Immature natural killer cell (primary cell): ENCODE results near the gene OR52W1. TPM values are rescaled to one million over a fixed set of nuclear protein-coding genes. Genes with fewer than 3 reads are reported as not detected.
A peak's percentile ranks its signal among the peaks of the same experiment; 100 is the strongest.

ENCODE experiments used
- DNase-seq, 3 donors: peaks; one replicate each; pipeline ENCODE4 v3.0.0; 2022; ENCODE audit warnings: mixed read lengths in 1 of 3
- H3K27ac Mint-ChIP-seq, 6 donors: one replicate each; pipeline ENCODE4 v1.8.0; 2020; ENCODE audit warnings: mixed read lengths in 6 of 6, mild to moderate bottlenecking in 5 of 6, inconsistent platforms in 4 of 6, moderate library complexity in 3 of 6
- H3K27me3 Mint-ChIP-seq, 3 donors: one replicate each; pipeline ENCODE4 v1.8.0; 2020 to 2021; ENCODE audit warnings: low read depth in 3 of 3, mild to moderate bottlenecking in 3 of 3, mixed read lengths in 3 of 3, moderate library complexity in 3 of 3, inconsistent platforms in 1 of 3
- H3K36me3 Mint-ChIP-seq, 3 donors: one replicate each; pipeline ENCODE4 v1.8.0; 2020; ENCODE audit warnings: mixed read lengths in 3 of 3, inconsistent platforms in 2 of 3, mild to moderate bottlenecking in 2 of 3
- H3K4me1 Mint-ChIP-seq, 2 donors: one replicate each; pipeline ENCODE4 v1.8.0; 2020; ENCODE audit warnings: inconsistent platforms in 2 of 2, mild to moderate bottlenecking in 2 of 2, mixed read lengths in 2 of 2, moderate library complexity in 1 of 2
- H3K4me3 Mint-ChIP-seq, 5 donors: one replicate each; pipeline ENCODE4 v1.8.0; 2020; ENCODE audit warnings: mild to moderate bottlenecking in 5 of 5, mixed read lengths in 5 of 5, inconsistent platforms in 3 of 5, moderate library complexity in 3 of 5
- H3K9me3 Mint-ChIP-seq, 6 donors: one replicate each; pipeline ENCODE4 v1.8.0; 2020; ENCODE audit warnings: mild to moderate bottlenecking in 6 of 6, mixed read lengths in 6 of 6, inconsistent platforms in 4 of 6, moderate library complexity in 3 of 6
- polyA plus RNA-seq, 3 donors: library from polyadenylated mRNA; unstranded; fragments of 300-500 nt; fragmentation: Illumina TruSeq; gene quantifications; one replicate each; pipeline ENCODE4 v1.2.3, GENCODE V29; 2021

OR52W1 gene
- polyA plus RNA-seq, 3 donors from 2014 or later = not detected

GRCh38 chr11:6202041-6202440 is 3.0 kb downstream of the OR52W1 start:
- Mint-ChIP-seq H3K4me1 (peaks cover 82 to 86% of the 10 kb centered on the region in 2 donors), H3K27ac (peak overlapping the region; percentile 85 to 96 (median 90)), H3K36me3 (peaks cover 3 to 10% (median 5%) of the 10 kb centered on the region in 3 donors), H3K9me3 (no peaks in the 10 kb centered on the region), H3K27me3 (peaks cover 2 to 4% (median 3%) of the 10 kb centered on the region in 3 donors), H3K4me3 (peak overlapping the region; percentile 52 to 82 (median 73))
- DNase-seq = no peak

GRCh38 chr11:6203327-6203726 is 4.3 kb downstream of the OR52W1 start:
- Mint-ChIP-seq H3K9me3 (no peaks in the 10 kb centered on the region), H3K4me3 (peak overlapping the region; percentile 66 to 85 (median 74)), H3K27me3 (peaks cover under 1 to 2% (median 2%) of the 10 kb centered on the region in 3 donors), H3K27ac (peak overlapping the region; percentile 84 to 95 (median 88)), H3K36me3 (peaks cover 3 to 11% (median 5%) of the 10 kb centered on the region in 3 donors), H3K4me1 (peaks cover 71 to 74% of the 10 kb centered on the region in 2 donors)
- DNase-seq = peak; percentile 46 to 54 (median 52)

DNA sequence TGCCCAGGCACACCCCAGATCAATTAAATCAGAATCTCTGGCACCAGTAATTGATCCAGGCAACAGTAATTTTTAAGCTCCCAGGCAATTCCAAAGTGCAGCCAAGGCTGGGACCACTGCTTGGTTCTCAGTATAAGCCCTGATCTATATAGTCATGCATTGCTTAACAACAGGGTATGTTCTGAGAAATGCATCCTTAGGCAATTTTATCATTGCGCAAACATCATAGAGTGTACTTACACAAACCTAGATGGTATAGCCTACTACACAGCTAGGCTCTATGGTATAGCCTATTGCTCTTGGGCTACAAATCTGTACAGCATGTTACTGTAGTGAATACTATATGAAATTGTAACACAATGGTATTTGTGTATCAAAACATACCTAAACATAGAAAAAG is 5.7 kb downstream of the OR52W1 start:
- Mint-ChIP-seq H3K36me3 (peaks cover 9 to 19% (median 11%) of the 10 kb centered on the region in 3 donors), H3K9me3 (no peaks in the 10 kb centered on the region), H3K4me3 (no peak overlapping the region), H3K27me3 (peaks cover 0 to 2% (median 0%) of the 10 kb centered on the region in 3 donors), H3K4me1 (peaks cover 60 to 64% of the 10 kb centered on the region in 2 donors), H3K27ac (peak overlapping the region in 4 of 6 donors; percentile 9 to 88 (median 50))
- no peak for DNase-seq

DNA sequence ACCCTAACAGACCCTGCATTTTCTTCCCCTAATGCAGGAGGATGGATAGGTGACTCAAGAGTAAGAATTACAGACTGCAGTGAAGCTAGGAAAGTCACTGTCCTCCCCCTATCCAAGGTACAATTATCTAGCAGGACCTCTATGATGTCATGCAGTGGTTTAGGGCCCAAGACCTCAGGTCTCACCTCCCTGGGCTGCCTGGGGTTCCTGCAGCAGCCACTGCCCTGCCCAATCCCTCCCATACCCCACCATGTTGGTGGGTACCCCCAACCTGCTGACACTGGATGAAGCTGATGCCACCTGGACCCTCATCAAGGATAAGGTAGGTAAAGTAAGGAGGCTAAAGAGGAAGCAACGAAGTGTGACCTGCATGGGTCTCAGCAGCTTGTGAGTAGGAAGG is 6.3 kb downstream of the OR52W1 start, which contains the start of gene C11orf42:
C11orf42 (plus strand) TSS at position 192 of the 400 bp plus-strand sequence; CDS start at position 251, 59 bp downstream.
- DNase-seq = no peak
- no peaks in the 10 kb centered on the region for H3K9me3 Mint-ChIP-seq
- H3K4me3 Mint-ChIP-seq = no peak within 1 kb of the TSS
- peak within 1 kb of the TSS in 5 of 6 donors; percentile 39 to 95 (median 70) for H3K27ac Mint-ChIP-seq
- H3K36me3 Mint-ChIP-seq = peaks cover 9 to 20% (median 11%) of the 10 kb centered on the region in 3 donors
- H3K4me1 Mint-ChIP-seq = peaks cover 54 to 58% of the 10 kb centered on the region in 2 donors
- H3K27me3 Mint-ChIP-seq = peaks cover 0 to 2% (median 0%) of the 10 kb centered on the region in 3 donors

GRCh38 chr11:6206456-6207180 is 7.6 kb downstream of the OR52W1 start:
- H3K9me3 Mint-ChIP-seq = no peaks in the 10 kb centered on the region
- peak overlapping the region in 4 of 6 donors; percentile 39 to 64 (median 52) for H3K27ac Mint-ChIP-seq
- H3K27me3 Mint-ChIP-seq = peaks cover 0 to 2% (median 0%) of the 10 kb centered on the region in 3 donors
- peaks cover 41 to 45% of the 10 kb centered on the region in 2 donors for H3K4me1 Mint-ChIP-seq
- DNase-seq = no peak
- H3K4me3 Mint-ChIP-seq = no peak overlapping the region
- peaks cover 10 to 28% (median 11%) of the 10 kb centered on the region in 3 donors for H3K36me3 Mint-ChIP-seq

DNA sequence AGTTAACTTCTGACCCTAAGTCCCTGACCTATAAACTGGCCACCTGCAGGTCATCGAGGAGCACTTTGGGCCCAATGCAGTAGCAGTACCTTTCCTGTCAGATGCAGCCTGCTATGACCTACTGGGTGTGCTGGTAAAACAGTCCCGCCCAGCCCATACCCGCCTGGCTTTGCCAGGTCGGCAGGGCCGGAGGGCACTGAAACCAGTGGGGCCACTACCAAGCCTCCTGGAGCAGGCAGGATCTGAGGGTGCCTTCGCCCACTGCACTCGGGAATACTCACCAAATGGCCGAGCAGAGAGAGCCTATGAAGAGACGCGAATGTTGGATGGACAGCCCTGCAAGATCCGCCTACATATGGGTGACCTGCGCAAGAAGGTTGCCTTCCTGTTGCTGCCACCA is 10.8 kb downstream of the OR52W1 start:
- Mint-ChIP-seq H3K4me1 (peaks cover 9 to 15% of the 10 kb centered on the region in 2 donors), H3K36me3 (peaks cover 10 to 28% (median 11%) of the 10 kb centered on the region in 3 donors), H3K4me3 (no peak overlapping the region), H3K27me3 (peaks cover 0 to 1% (median 0%) of the 10 kb centered on the region in 3 donors), H3K27ac (no peak overlapping the region), H3K9me3 (no peaks in the 10 kb centered on the region)
- DNase-seq = no peak

DNA sequence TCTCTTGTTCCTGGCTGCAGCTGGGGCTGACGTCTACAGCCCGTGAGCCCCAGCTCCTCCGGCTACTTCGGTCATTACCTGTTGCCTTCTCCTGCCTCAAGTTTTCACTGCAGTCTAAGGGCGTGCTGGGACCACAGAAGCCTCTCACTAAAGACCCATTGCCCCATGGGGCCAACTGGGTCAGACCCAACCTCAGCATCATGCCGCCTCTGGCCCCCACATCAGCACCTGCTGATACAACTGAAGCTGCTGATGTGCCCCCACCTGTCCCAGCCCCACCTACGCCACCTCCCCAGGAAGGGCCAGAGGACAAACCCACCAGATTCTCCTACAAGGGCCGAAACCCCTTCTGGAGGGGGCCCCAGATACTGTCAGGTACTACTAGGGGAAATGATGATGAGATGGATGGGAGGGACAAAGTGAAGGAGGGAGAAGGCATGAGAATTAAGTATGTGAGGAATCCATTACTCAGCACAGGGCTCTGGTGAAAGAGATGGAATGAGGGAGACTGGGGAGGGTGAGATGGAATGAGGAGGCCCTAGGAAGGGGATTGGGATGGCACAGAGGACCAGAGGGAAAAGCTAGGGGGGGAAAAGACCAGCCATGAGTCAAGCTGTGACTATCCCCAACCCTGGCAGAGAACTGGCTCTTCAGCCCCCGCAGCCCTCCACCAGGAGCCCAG is 11.4 kb downstream of the OR52W1 start:
- Mint-ChIP-seq H3K36me3 (peaks cover 14 to 32% (median 14%) of the 10 kb centered on the region in 3 donors), H3K4me3 (no peak overlapping the region), H3K9me3 (no peaks in the 10 kb centered on the region), H3K4me1 (peaks cover 8 to 9% of the 10 kb centered on the region in 2 donors), H3K27ac (peak overlapping the region in 1 of 6 donors; percentile 79), H3K27me3 (peaks cover 0 to 1% (median 0%) of the 10 kb centered on the region in 3 donors)
- no peak for DNase-seq

DNA sequence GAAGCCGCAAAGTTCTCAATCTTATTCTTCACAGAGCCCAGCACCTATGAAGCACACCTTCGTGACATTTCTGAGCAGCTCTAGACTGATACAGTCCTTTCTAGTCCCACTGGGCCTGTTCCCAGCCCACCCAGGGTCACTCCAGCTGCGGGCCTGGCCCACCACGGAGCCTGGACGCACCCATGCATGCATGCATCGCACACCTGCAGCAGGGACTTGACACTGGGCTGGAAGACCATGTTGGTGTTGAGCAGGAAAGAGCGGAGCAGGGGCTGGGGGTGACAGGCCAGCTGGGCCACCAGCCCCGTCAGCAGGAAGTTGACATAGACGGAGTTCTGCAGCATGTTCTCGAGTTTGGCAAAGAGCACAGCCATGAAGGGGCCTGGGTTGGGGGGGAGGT is 15.5 kb downstream of the OR52W1 start:
- Mint-ChIP-seq H3K27ac (no peak overlapping the region), H3K36me3 (peaks cover 31 to 46% (median 33%) of the 10 kb centered on the region in 3 donors), H3K4me1 (peaks cover 9 to 11% of the 10 kb centered on the region in 2 donors), H3K27me3 (peaks cover 0 to 1% (median 0%) of the 10 kb centered on the region in 3 donors), H3K9me3 (no peaks in the 10 kb centered on the region), H3K4me3 (no peak overlapping the region)
- no peak for DNase-seq

GRCh38 chr11:6216501-6216900 is 17.5 kb downstream of the OR52W1 start:
- Mint-ChIP-seq H3K4me1 (peaks cover 9 to 12% of the 10 kb centered on the region in 2 donors), H3K27me3 (peaks cover 0 to 1% (median 0%) of the 10 kb centered on the region in 3 donors), H3K9me3 (no peaks in the 10 kb centered on the region), H3K27ac (peak overlapping the region in 2 of 6 donors; percentile 38 to 68), H3K4me3 (no peak overlapping the region), H3K36me3 (peaks cover 40 to 48% (median 45%) of the 10 kb centered on the region in 3 donors)
- DNase-seq = no peak

DNA sequence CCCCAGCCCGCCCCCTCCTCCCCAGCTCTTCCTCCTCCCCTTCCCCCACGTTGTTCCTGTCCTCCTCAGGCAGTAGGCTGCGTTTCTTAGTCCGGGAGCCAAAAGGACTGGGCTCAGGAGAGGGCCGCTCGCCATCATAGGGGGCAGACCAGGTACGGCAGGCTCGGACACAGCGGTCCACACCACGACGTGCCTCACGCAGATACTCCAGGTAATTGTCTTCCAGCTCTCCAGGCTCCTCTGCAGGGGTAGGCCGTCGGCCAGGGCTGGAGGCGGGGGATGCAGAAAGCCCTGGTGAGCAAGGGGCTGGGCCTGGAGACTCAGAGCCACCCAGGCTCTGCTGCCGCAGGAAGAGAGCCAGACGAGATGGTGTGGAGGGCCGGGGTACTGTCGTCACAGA is 18.7 kb downstream of the OR52W1 start:
- DNase-seq = no peak
- peaks cover 13 to 15% of the 10 kb centered on the region in 2 donors for H3K4me1 Mint-ChIP-seq
- peaks cover 0 to 1% (median 0%) of the 10 kb centered on the region in 3 donors for H3K27me3 Mint-ChIP-seq
- H3K36me3 Mint-ChIP-seq = peaks cover 50 to 59% (median 55%) of the 10 kb centered on the region in 3 donors
- no peak overlapping the region for H3K4me3 Mint-ChIP-seq
- no peak overlapping the region for H3K27ac Mint-ChIP-seq
- H3K9me3 Mint-ChIP-seq = no peaks in the 10 kb centered on the region

DNA sequence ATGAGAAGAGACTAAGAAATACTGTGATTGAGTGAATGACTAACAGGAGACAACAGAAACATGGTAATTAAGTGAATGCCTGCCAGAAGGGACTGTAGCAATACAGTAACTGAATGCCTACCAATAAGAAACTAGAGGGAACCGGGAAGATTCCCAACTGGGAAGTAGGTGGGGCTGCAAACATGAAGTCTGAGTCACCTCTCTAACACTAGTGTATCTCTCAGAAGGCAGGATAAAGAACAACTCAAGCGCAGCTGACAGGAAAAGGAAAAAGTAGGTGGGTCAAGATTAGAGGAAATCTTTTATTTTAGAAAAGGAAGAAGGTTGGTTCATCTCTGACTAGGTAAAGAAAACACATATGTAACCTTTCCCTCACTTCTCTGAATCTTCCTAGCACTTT is 20.3 kb downstream of the OR52W1 start:
- no peak for DNase-seq

GRCh38 chr11:6223854-6224253 is 24.8 kb downstream of the OR52W1 start:
- H3K27me3 Mint-ChIP-seq = no peaks in the 10 kb centered on the region
- DNase-seq = no peak
- H3K4me3 Mint-ChIP-seq = no peak overlapping the region
- H3K27ac Mint-ChIP-seq = no peak overlapping the region
- peaks cover 36 to 46% (median 39%) of the 10 kb centered on the region in 3 donors for H3K36me3 Mint-ChIP-seq
- H3K9me3 Mint-ChIP-seq = no peaks in the 10 kb centered on the region
- H3K4me1 Mint-ChIP-seq = peaks cover 48 to 52% of the 10 kb centered on the region in 2 donors

More for the DNA sequence above, 20.3 kb downstream of the OR52W1 start:
- peak overlapping the region in 1 of 6 donors; percentile 35 for H3K27ac Mint-ChIP-seq
- H3K4me3 Mint-ChIP-seq = no peak overlapping the region
- peaks cover 50 to 67% (median 58%) of the 10 kb centered on the region in 3 donors for H3K36me3 Mint-ChIP-seq
- no peaks in the 10 kb centered on the region for H3K9me3 Mint-ChIP-seq
- peaks cover 0 to 1% (median 0%) of the 10 kb centered on the region in 3 donors for H3K27me3 Mint-ChIP-seq
- peaks cover 14 to 15% of the 10 kb centered on the region in 2 donors for H3K4me1 Mint-ChIP-seq

- Mint-ChIP-seq H3K36me3 (peaks cover 32 to 41% (median 34%) of the 10 kb centered on the region in 3 donors), H3K27ac (peak overlapping the region in 3 of 6 donors; percentile 58 to 66 (median 60)), H3K4me1 (peaks cover 53 to 56% of the 10 kb centered on the region in 2 donors), H3K4me3 (no peak overlapping the region), H3K9me3 (no peaks in the 10 kb centered on the region), H3K27me3 (no peaks in the 10 kb centered on the region)
- DNase-seq = no peak
Measured at GRCh38 chr11:6224421-6224820, 25.4 kb downstream of the OR52W1 start.
